ENCODE data around the gene GPR119. TPM values are rescaled to one million over a fixed set of nuclear protein-coding genes. Genes with fewer than 3 reads are reported as not detected.

Gene GPR119
- total and polyA plus RNA-seq, 3 experiments from 2014 or later = not detected

DNA sequence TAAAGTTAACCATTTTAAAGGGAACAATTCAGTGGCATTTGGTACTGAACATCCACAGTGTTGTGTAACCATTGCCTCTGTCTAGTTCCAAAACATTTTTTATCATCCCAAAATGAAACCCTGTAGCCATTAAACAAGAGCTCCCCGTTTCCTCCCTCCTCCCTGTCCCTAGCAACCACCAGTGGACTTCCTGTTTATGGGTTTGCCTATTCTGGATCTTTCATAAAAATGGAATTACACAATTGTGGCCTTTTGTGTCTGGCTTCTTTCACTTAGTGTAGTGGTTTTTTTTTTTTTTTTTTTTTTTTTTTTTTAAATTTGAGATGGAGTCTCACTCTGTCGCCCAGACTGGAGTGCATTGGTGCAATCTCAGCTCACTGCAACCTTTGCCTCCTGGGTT is 27.9 kb upstream of the GPR119 start:
- no peak for DNase-seq
- Mint-ChIP-seq H3K9me3 (no peaks in the 10 kb centered on the region), H3K4me3 (no peak overlapping the region), H3K27me3 (peaks cover 0 to 7% of the 10 kb centered on the region in 2 donors), H3K4me1 (peaks cover 8 to 19% (median 9%) of the 10 kb centered on the region in 3 donors), H3K36me3 (peaks cover 0 to 47% (median 3%) of the 10 kb centered on the region in 3 donors), H3K27ac (peak overlapping the region in 1 of 8 donors; percentile 7)
- H3K9me3 ChIP-seq (ENCODE audit: low read length) = no peaks in the 10 kb centered on the region
- no peaks in the 10 kb centered on the region for H3K27me3 ChIP-seq (ENCODE audit: insufficient read depth, low read length, poor library complexity, severe bottlenecking)
- H3K4me3 ChIP-seq (ENCODE audit: low read length) = no peak overlapping the region
- ChIA-PET POLR2A (no interaction called here), CTCF (no interaction called here)
- peaks cover 7% of the 10 kb centered on the region for H3K36me3 ChIP-seq (ENCODE audit: insufficient read depth, low read length)
- H3K4me1 ChIP-seq (ENCODE audit: insufficient read depth, low read length) = no peaks in the 10 kb centered on the region
- H3K27ac ChIP-seq (ENCODE audit: low read depth, low read length) = no peak overlapping the region

DNA sequence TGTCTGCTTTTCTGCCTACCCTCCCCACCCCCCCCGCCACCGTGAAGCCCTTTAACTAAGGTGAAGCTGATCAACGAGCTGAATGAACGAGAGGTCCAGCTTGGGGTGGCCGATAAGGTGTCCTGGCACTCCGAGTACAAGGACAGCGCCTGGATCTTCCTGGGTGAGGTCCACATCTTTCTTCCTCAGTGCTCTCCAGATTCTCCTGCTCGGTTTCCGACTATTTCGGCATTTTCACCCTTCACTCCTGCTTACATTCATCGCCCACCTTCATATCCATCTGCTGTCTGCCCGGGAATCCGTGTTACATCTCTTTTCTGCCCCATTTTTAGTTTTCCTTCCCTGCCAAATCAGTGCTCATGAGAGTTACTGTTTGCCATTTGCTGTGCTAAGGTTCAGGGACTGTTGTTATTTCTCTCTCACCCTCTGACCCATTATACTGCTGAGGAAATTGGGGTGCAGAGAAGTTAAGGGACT is 16.8 kb upstream of the GPR119 start:
- H3K27me3 Mint-ChIP-seq = peaks cover 1 to 7% of the 10 kb centered on the region in 2 donors
- H3K9me3 ChIP-seq (ENCODE audit: low read length) = no peaks in the 10 kb centered on the region
- H3K4me3 Mint-ChIP-seq = peak overlapping the region; percentile 84 to 97 (median 88)
- no peaks in the 10 kb centered on the region for H3K27me3 ChIP-seq (ENCODE audit: insufficient read depth, low read length, poor library complexity, severe bottlenecking)
- H3K36me3 ChIP-seq (ENCODE audit: insufficient read depth, low read length) = peaks cover 10% of the 10 kb centered on the region
- H3K27ac ChIP-seq (ENCODE audit: low read depth, low read length) = peak overlapping the region; percentile 79
- H3K4me1 ChIP-seq (ENCODE audit: insufficient read depth, low read length) = peaks cover 5% of the 10 kb centered on the region
- peaks cover 18 to 39% (median 22%) of the 10 kb centered on the region in 3 donors for H3K4me1 Mint-ChIP-seq
- H3K4me3 ChIP-seq (ENCODE audit: low read length) = peak overlapping the region; percentile 94
- H3K27ac Mint-ChIP-seq = peak overlapping the region; percentile 71 to 98 (median 90)
- ChIA-PET POLR2A (no interaction called here), CTCF (no interaction called here)
- H3K9me3 Mint-ChIP-seq = no peaks in the 10 kb centered on the region
- H3K36me3 Mint-ChIP-seq = peaks cover 0 to 33% (median 0%) of the 10 kb centered on the region in 3 donors
- no peak for DNase-seq

DNA sequence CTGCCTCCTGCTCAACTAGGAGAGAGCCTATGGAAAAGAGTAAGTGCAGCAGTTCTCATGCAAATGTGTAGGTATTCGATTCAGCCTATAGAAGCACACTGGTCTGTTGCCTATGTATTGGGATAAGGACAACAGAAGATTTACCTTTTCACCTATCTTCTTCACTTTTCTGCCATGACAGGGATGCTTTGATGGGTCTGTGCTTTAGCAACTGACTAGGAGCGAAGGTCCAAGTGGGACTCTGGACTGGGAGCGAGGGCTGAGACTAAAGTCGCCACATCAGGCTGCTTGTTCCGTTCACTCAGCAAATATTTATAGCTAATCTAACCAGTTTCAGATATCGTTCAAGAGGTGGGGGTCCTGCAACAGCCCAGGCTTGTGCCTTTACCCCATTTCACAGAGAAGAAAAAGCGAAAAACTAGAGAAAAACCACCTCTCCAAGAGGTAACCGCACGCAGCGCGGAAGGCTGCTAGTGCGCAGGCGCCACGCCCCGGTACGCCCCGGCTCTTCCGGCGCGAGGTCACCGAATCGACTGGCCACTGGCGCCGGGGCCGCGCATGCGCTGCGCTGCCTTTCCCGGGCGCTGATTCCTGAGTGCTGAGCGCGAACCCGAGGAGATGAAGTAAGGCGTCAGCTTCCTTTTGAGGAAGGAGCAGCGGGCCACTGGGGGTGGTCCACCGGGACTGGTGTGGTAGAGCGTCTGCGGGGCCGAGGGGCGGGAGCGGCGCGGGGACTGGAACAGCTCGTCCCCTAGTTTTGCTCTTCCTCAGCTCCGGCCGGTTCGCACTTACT is 16.1 kb upstream of the GPR119 start, which contains the start of gene RBMX2:
Gene RBMX2, plus strand, starts transcription at position 573 of the 793 bp plus-strand sequence. Its CDS starts 46 bp downstream, at position 619.
- CTCF ChIA-PET = no interaction called here

DNA sequence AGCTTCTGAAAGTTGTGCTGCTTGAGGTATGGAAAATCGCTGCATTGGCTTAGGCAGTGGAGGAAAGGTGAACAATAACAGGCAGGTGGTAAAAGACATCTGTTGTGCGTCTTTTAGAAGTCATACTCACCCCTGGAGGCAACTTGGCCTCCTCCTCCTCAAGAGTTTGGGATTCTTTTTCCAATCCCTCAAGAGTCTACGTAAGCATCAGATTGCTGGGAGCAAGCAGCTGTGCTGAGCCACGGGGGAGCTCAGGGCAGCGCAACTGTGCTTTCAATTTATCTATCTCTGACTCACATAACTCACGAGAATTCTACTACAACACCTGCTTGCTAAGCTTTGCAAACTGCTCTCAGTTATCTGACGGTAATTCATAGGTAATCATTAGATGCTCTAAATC is 9.9 kb upstream of the GPR119 start:
- Histone ChIP-seq H3K4me3 (ENCODE audit: low read length) (no peak overlapping the region), H3K27ac (ENCODE audit: low read depth, low read length) (no peak overlapping the region), H3K4me1 (ENCODE audit: insufficient read depth, low read length) (no peaks in the 10 kb centered on the region), H3K36me3 (ENCODE audit: insufficient read depth, low read length) (no peaks in the 10 kb centered on the region), H3K27me3 (ENCODE audit: insufficient read depth, low read length, poor library complexity, severe bottlenecking) (no peaks in the 10 kb centered on the region), H3K9me3 (ENCODE audit: low read length) (no peaks in the 10 kb centered on the region)
- Mint-ChIP-seq H3K9me3 (peaks cover 0 to 2% (median 0%) of the 10 kb centered on the region in 5 donors), H3K36me3 (no peaks in the 10 kb centered on the region), H3K27me3 (peaks cover 13 to 26% of the 10 kb centered on the region in 2 donors), H3K4me3 (no peak overlapping the region), H3K27ac (no peak overlapping the region), H3K4me1 (no peaks in the 10 kb centered on the region)
- DNase-seq = no peak
- CTCF ChIA-PET = no interaction called here
- POLR2A ChIA-PET = no interaction called here

More for the DNA sequence above, 16.1 kb upstream of the GPR119 start, which contains the start of gene RBMX2:
- DNase-seq = peak; percentile 64 to 81 (median 73)
- POLR2A ChIA-PET = no interaction called here
- Histone ChIP-seq H3K9me3 (ENCODE audit: low read length) (no peaks in the 10 kb centered on the region), H3K27me3 (ENCODE audit: insufficient read depth, low read length, poor library complexity, severe bottlenecking) (no peaks in the 10 kb centered on the region), H3K36me3 (ENCODE audit: insufficient read depth, low read length) (peaks cover 10% of the 10 kb centered on the region), H3K4me1 (ENCODE audit: insufficient read depth, low read length) (peaks cover 5% of the 10 kb centered on the region), H3K27ac (ENCODE audit: low read depth, low read length) (peak within 1 kb of the TSS; percentile 79), H3K4me3 (ENCODE audit: low read length) (peak within 1 kb of the TSS; percentile 94)
- Mint-ChIP-seq H3K27ac (peak within 1 kb of the TSS; percentile 90 to 98 (median 92)), H3K36me3 (peaks cover 0 to 30% (median 0%) of the 10 kb centered on the region in 3 donors), H3K4me3 (peak within 1 kb of the TSS; percentile 84 to 97 (median 88)), H3K27me3 (peaks cover 7 to 8% of the 10 kb centered on the region in 2 donors), H3K4me1 (peaks cover 17 to 35% (median 19%) of the 10 kb centered on the region in 3 donors), H3K9me3 (no peaks in the 10 kb centered on the region)

DNA sequence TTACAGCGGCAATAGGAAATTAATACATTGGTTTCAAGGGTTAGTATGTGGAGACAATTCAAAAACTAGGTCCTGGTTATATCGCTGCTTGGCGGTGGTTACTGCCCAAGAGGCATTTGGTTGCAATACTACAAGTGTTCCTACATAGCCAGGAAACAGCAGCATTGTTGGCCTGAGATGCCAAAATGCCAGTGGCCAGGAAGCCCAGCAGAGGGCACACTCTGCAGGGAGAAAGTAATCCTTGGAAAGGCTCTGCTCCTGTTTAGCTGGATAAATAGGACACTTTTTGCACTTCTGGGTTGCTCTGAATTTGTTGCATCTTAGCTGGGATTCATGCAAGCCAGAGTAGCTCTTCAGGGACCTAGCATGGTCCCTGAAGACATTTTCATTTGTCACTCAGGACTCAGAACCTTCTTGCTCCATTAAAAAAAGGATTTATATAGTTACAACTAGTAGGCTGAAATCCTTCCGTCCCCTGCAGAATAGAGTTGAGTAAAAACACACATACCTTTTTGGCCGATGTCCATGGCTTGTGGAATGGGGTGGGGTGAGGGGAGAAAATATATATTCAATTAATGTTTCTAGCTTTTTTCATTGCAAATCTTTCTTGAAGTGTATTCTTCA is 8.1 kb upstream of the GPR119 start:
- no peak overlapping the region for H3K4me3 ChIP-seq (ENCODE audit: low read length)
- peaks cover 10 to 26% of the 10 kb centered on the region in 2 donors for H3K27me3 Mint-ChIP-seq
- H3K36me3 Mint-ChIP-seq = no peaks in the 10 kb centered on the region
- no peak for DNase-seq
- peaks cover 0 to 2% (median 0%) of the 10 kb centered on the region in 5 donors for H3K9me3 Mint-ChIP-seq
- no peak overlapping the region for H3K27ac Mint-ChIP-seq
- no peak overlapping the region for H3K4me3 Mint-ChIP-seq
- no peaks in the 10 kb centered on the region for H3K9me3 ChIP-seq (ENCODE audit: low read length)
- ChIA-PET CTCF (no interaction called here), POLR2A (no interaction called here)
- no peaks in the 10 kb centered on the region for H3K36me3 ChIP-seq (ENCODE audit: insufficient read depth, low read length)
- H3K27ac ChIP-seq (ENCODE audit: low read depth, low read length) = no peak overlapping the region
- H3K4me1 Mint-ChIP-seq = no peaks in the 10 kb centered on the region
- no peaks in the 10 kb centered on the region for H3K4me1 ChIP-seq (ENCODE audit: insufficient read depth, low read length)
- no peaks in the 10 kb centered on the region for H3K27me3 ChIP-seq (ENCODE audit: insufficient read depth, low read length, poor library complexity, severe bottlenecking)

DNA sequence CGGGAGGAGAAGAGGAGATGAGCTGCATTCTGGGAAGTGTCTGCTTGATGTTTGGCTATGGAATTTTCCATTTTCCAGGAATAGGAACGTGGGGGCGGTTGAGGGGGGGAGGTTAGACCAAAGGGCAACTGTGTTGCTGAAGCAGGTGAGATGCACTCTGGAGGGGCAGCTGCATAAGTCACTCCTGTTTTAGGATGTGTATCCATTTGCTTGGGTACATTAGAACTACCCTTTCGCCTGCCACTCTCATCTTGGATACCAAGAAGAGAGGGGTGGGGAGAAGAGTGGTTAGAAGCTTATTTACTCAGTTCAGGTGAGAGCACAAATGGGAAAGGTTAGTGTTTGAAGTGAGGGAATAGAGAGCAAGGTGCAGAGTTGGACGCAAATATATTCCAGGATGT is 934 bp upstream of the GPR119 start:
- POLR2A ChIA-PET = no interaction called here
- no peak overlapping the region for H3K27ac ChIP-seq (ENCODE audit: low read depth, low read length)
- no peaks in the 10 kb centered on the region for H3K4me1 Mint-ChIP-seq
- H3K36me3 ChIP-seq (ENCODE audit: insufficient read depth, low read length) = no peaks in the 10 kb centered on the region
- H3K27me3 Mint-ChIP-seq = peaks cover 0 to 9% of the 10 kb centered on the region in 2 donors
- CTCF ChIA-PET = no interaction called here
- peaks cover 0 to 2% (median 0%) of the 10 kb centered on the region in 5 donors for H3K9me3 Mint-ChIP-seq
- no peak overlapping the region for H3K4me3 ChIP-seq (ENCODE audit: low read length)
- H3K9me3 ChIP-seq (ENCODE audit: low read length) = no peaks in the 10 kb centered on the region
- H3K4me3 Mint-ChIP-seq = no peak overlapping the region
- no peak for DNase-seq
- no peaks in the 10 kb centered on the region for H3K36me3 Mint-ChIP-seq
- no peaks in the 10 kb centered on the region for H3K4me1 ChIP-seq (ENCODE audit: insufficient read depth, low read length)
- no peaks in the 10 kb centered on the region for H3K27me3 ChIP-seq (ENCODE audit: insufficient read depth, low read length, poor library complexity, severe bottlenecking)
- peak overlapping the region in 1 of 8 donors; percentile 38 for H3K27ac Mint-ChIP-seq

DNA sequence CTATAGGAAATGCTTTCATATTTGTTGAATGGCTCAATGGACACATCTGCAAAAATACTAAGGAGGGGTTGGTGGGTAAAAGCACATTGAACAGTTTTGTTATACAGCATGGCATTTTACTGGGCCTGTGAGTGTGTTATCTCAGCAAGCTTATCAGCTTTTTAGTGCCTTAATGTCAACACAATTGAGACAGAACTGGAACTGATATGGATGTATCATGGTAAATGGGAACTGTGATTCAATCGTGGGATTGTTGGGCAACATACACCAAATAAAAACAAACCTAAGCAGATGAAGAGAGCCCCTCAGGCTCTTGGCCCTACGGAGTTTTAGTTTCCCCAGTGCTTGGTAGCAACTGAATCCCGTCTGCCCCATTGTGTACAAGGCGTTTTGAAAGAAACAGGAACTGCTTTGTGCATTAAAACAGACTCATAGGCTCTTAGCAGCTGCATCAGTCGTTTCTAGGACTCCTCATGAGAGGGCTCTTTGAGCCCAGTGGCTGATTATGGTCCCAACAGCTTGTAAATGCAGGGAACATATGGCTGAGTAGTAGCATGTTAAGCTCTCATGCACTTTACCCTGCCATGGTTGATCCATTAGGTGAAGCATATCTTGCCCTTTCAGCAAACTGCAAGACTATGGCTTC is 7.3 kb downstream of the GPR119 start:
- Mint-ChIP-seq H3K9me3 (no peaks in the 10 kb centered on the region), H3K27me3 (peaks cover 0 to 5% of the 10 kb centered on the region in 2 donors), H3K4me1 (no peaks in the 10 kb centered on the region), H3K36me3 (peaks cover 0 to 1% (median 0%) of the 10 kb centered on the region in 3 donors), H3K27ac (no peak overlapping the region), H3K4me3 (no peak overlapping the region)
- H3K4me3 ChIP-seq (ENCODE audit: low read length) = no peak overlapping the region
- H3K27ac ChIP-seq (ENCODE audit: low read depth, low read length) = no peak overlapping the region
- no peaks in the 10 kb centered on the region for H3K9me3 ChIP-seq (ENCODE audit: low read length)
- no peaks in the 10 kb centered on the region for H3K27me3 ChIP-seq (ENCODE audit: insufficient read depth, low read length, poor library complexity, severe bottlenecking)
- DNase-seq = no peak
- no peaks in the 10 kb centered on the region for H3K36me3 ChIP-seq (ENCODE audit: insufficient read depth, low read length)
- ChIA-PET CTCF (no interaction called here), POLR2A (no interaction called here)
- H3K4me1 ChIP-seq (ENCODE audit: insufficient read depth, low read length) = no peaks in the 10 kb centered on the region

DNA sequence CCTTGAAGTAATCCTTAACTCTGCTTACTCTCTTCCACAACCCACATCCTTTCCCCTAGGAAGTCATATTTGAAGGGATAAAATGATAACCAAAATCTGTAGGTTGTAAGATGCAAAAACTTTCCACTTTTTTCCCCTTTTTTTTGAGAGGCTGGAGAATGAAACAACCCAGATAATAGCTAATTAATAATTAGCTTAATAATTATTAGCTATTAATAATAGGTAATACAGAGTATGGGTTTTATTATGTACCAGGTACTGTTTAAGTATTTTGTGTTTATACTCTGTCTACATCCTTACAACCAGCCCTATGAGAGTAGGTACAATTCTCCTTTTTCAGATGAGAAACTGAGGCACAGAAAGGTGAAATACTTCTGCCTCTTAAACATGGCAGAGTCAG is 9.4 kb downstream of the GPR119 start:
- Mint-ChIP-seq H3K9me3 (no peaks in the 10 kb centered on the region), H3K36me3 (peaks cover 0 to 17% (median 0%) of the 10 kb centered on the region in 3 donors), H3K27me3 (peaks cover 0 to 1% of the 10 kb centered on the region in 2 donors), H3K27ac (no peak overlapping the region), H3K4me1 (no peaks in the 10 kb centered on the region), H3K4me3 (no peak overlapping the region)
- H3K4me1 ChIP-seq (ENCODE audit: insufficient read depth, low read length) = no peaks in the 10 kb centered on the region
- CTCF ChIA-PET = no interaction called here
- H3K9me3 ChIP-seq (ENCODE audit: low read length) = no peaks in the 10 kb centered on the region
- no peak overlapping the region for H3K27ac ChIP-seq (ENCODE audit: low read depth, low read length)
- POLR2A ChIA-PET = no interaction called here
- no peak overlapping the region for H3K4me3 ChIP-seq (ENCODE audit: low read length)
- no peaks in the 10 kb centered on the region for H3K27me3 ChIP-seq (ENCODE audit: insufficient read depth, low read length, poor library complexity, severe bottlenecking)
- H3K36me3 ChIP-seq (ENCODE audit: insufficient read depth, low read length) = no peaks in the 10 kb centered on the region
- no peak for DNase-seq

Measured in CD8-positive, alpha-beta memory T cell (primary cell).